ENCODE results near the gene SLC7A7. TPM values are rescaled to one million over a fixed set of nuclear protein-coding genes. Genes with fewer than 3 reads are reported as not detected.
"Not testable (repeated sequence)": the region's sequence is repeated elsewhere in the genome, so short reads cannot be mapped to it uniquely, and the experiment has no call there.

The SLC7A7 gene
- total RNA-seq, 1 experiment from 2014 or later: 1.1 TPM

GRCh38 chr14:22793976-22794375 is 21.3 kb downstream of the SLC7A7 start:
- DNase-seq (ENCODE audit: low read depth): no peak

GRCh38 chr14:22793550-22793949 is 21.7 kb downstream of the SLC7A7 start:
- not testable (repeated sequence) for DNase-seq (ENCODE audit: low read depth)

DNA sequence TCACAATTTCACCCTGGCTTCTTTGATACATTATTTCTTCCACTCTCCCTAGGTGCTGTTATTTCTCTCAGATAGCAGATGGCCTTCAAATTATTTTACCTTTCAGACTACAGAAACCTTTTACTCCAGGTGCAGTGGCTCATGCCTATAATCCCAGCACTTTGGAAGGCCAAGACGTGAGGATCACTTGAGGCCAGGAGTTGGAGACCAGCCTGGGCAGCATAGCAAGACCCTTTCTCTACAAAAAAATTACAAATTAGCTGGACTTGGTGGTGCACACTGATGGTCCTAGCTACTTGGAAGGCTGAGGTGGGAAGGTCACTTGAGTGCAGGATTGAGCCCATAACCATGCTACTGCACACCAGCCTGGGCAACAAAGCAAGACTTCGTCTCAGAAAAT is 23.1 kb downstream of the SLC7A7 start:
- no peak for DNase-seq (ENCODE audit: low read depth)

DNA sequence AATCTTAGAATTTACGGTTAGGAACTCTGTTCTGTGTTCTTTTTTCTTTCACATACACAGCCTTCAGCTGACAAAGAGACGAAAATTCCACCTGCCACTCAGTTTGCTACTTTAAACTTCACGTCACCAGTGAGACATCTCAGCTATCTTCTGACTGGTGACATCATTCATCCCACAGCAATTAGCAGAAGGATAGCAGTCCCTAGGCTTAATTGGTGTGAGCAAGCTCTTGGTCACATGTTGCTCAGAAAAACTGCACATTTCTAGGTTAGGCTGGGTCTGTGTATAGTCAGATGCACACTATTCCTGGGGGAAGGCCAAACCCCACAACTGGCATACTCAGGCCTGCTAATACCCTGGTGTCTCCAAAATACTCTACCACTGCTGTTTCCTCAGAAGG is 23.9 kb downstream of the SLC7A7 start:
- peak; percentile 67 for DNase-seq (ENCODE audit: low read depth)

DNA sequence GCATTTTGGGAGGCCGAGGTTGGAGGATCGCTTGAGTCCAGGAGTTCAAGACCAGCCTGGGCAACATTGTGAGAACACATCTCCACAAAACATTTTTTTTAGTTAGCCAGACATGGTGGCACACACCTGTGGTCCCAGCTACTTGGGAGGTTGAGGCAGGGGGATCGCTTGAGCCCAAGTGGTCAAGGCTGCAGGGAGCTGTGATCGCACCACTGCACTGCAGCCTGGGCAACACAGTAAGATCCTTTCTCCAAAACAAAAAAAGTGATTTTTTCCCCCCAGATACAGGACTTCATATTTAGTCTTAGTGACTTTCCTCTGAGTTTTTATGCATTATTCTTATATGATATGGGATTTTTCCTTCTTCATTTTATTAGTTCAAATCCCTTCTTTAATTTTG is 28.6 kb downstream of the SLC7A7 start:
- DNase-seq (ENCODE audit: low read depth): no peak

- peak; percentile 69 for DNase-seq (ENCODE audit: low read depth)
These were observed 33.8 kb downstream of the SLC7A7 start for GRCh38 chr14:22781301-22781991.

DNA sequence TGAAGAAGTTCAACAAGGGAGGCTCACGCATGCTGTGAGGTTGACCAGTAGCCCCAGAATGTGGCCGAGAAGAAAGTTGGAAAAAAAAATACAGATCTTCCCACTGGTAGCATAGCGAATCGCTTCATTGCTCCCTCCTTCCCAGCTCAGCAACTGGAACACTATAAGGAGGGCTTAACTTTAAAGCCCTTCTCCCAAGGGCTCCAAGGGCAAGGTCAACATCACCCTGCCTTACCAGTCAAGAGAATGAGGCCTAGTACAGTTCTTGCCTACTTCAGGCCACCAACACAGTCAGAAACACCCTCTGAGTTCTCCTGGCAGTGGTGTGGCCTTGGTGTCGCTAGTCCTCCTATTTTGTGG is 34.3 kb downstream of the SLC7A7 start:
- no peak for DNase-seq (ENCODE audit: low read depth)

DNA sequence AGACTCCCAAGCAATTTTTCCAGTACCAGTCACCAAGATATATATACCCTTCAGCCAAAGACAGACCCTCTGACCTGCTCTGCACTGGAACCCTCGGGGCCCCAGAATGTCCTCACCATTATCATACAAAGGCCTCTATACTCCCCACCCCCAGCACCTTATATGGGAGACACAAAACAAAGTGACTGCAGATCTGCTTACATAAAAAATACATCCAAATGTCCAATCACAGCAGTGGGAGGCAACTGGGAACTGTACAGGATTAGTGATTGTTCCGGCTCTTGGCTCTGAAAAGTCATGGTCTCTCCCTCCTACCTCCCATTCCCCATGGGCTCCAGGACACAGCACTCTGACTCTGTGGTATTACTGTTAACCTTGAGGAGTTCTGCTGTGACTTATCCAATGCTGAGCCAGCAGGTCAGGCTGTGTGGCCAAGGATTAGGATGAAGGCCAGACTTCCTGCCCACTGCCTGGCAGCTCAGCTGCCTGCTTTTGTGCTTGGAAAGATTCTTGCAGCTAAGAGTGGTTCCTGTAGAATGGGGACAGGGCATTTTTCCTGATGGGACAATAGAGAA is 35.0 kb downstream of the SLC7A7 start:
- DNase-seq (ENCODE audit: low read depth): peak; percentile 41

- no peak for DNase-seq (ENCODE audit: low read depth)
These were observed 37.2 kb downstream of the SLC7A7 start for GRCh38 chr14:22778084-22778483.

DNA sequence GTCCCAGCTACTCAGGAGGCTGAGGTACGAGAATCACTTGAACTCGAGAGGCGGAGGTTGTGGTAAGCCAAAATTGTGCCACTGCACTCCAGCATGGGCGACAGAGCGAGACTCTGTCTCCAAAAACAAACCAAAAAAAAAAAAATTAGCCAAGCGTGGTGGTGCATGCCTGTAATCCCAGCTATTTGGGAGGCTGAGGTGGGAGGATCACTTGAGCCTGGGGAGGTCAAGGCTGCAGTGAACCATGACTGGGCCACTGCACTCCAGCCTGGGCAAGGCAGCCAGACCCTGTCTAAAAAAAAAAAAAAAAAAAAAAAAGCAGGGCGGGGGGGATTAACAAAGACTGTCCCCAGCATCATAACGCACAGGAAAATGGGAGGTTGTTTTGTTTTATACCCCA is 38.4 kb downstream of the SLC7A7 start:
- DNase-seq (ENCODE audit: low read depth): not testable (repeated sequence)

DNA sequence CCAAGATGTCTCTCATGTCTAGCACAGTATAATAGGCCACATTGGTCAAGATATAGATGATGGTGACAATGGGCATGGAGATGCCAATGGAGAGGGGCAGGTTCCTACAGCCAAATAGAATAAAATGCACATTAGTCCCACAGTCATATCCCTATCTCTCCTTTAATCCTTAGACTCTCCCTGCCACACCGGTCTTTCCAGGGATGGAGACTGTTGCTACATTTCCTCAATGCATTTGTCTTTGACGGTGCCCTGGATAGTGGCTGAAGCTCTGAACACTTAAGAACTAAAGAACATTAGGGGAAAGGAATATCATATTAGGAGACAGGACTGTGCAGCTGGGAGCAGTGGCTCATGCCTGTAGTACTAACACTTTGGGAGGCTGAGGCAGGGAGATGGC is 39.0 kb downstream of the SLC7A7 start:
- no peak for DNase-seq (ENCODE audit: low read depth)

- DNase-seq (ENCODE audit: low read depth): no peak
These were observed 41.1 kb downstream of the SLC7A7 start for GRCh38 chr14:22774011-22774706.

GRCh38 chr14:22773162-22774010 is 41.8 kb downstream of the SLC7A7 start:
- DNase-seq (ENCODE audit: low read depth): no peak

- no peak for DNase-seq (ENCODE audit: low read depth)
These were observed 42.5 kb downstream of the SLC7A7 start for GRCh38 chr14:22772725-22773124.

- no peak for DNase-seq (ENCODE audit: low read depth)
These were observed 44.6 kb downstream of the SLC7A7 start for GRCh38 chr14:22770481-22771187.

GRCh38 chr14:22769369-22769768 is 45.9 kb downstream of the SLC7A7 start:
- no peak for DNase-seq (ENCODE audit: low read depth)

- no peak for DNase-seq (ENCODE audit: low read depth)
These were observed 46.3 kb downstream of the SLC7A7 start for GRCh38 chr14:22768947-22769346.

DNA sequence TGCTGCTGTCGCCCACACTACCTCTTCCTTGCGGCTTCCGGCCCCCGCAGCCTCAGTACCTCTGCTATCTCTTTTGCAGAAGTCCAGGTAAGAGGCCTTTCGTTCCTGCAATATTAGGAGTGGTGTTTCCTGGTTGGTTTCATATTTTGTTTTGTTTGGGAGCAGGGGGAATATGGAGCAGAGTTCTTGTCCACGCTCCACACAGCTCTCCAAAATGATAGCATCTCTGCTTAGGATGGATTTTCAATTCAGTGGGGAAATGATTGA is 48.0 kb downstream of the SLC7A7 start:
- no peak for DNase-seq (ENCODE audit: low read depth)

GRCh38 chr14:22766457-22767322 is 48.5 kb downstream of the SLC7A7 start, which contains the start of gene OXA1L:
Gene OXA1L, plus strand, starts transcription at chr14:22766688. Its CDS starts 14 bp downstream, at chr14:22766702.
- DNase-seq (ENCODE audit: low read depth): peak; percentile 91

GRCh38 chr14:22764382-22764781 is 50.9 kb downstream of the SLC7A7 start:
- no peak for DNase-seq (ENCODE audit: low read depth)

All from HT1080 (cell line).